NOMO-1 treated with DMSO at 0.1 percent for 48 hours (cell line): ENCODE measurements around the gene SEC62.
A peak's percentile ranks its signal among the peaks of the same experiment; 100 is the strongest.

ENCODE experiments used
- DNase-seq: peaks from one replicate; lab custom pipeline; 2025; ENCODE audit not compliant: unreplicated experiment; lab: John Stamatoyannopoulos, UW

The SEC62 gene

GRCh38 chr3:169966428-169966950 lies at the start of gene SEC62:
SEC62 (plus strand) TSS chr3:169966807; CDS start chr3:169966823, 16 bp downstream.
- peak; percentile 90 for DNase-seq

- DNase-seq = no peak
Measured at GRCh38 chr3:169923189-169923588, 43.4 kb upstream of the SEC62 start.

- no peak for DNase-seq
Measured at GRCh38 chr3:169923831-169924230, 42.8 kb upstream of the SEC62 start.

GRCh38 chr3:169929830-169930519 lies 36.6 kb upstream of the SEC62 start:
- DNase-seq = peak; percentile 53

- no peak for DNase-seq
Measured at GRCh38 chr3:169930843-169931242, 35.8 kb upstream of the SEC62 start.

- no peak for DNase-seq
Measured at GRCh38 chr3:169931747-169932520, 34.7 kb upstream of the SEC62 start.

- DNase-seq = no peak
Measured at GRCh38 chr3:169939320-169939719, 27.3 kb upstream of the SEC62 start.

GRCh38 chr3:169939751-169940150 lies 26.9 kb upstream of the SEC62 start:
- no peak for DNase-seq

- peak; percentile 75 for DNase-seq
Measured at GRCh38 chr3:169940470-169941181, 26.0 kb upstream of the SEC62 start.

GRCh38 chr3:169945313-169945712 lies 21.3 kb upstream of the SEC62 start:
- peak; percentile 97 for DNase-seq

- no peak for DNase-seq
Measured at GRCh38 chr3:169946336-169946735, 20.3 kb upstream of the SEC62 start.

GRCh38 chr3:169948559-169949448 lies 17.8 kb upstream of the SEC62 start:
- no peak for DNase-seq

GRCh38 chr3:169952045-169952444 lies 14.6 kb upstream of the SEC62 start:
- peak; percentile 73 for DNase-seq

- no peak for DNase-seq
Measured at GRCh38 chr3:169953462-169954141, 13.0 kb upstream of the SEC62 start.

- peak; percentile 99 for DNase-seq
Measured at GRCh38 chr3:169954142-169954756, 12.4 kb upstream of the SEC62 start.

GRCh38 chr3:169955406-169955805 lies 11.2 kb upstream of the SEC62 start:
- no peak for DNase-seq

GRCh38 chr3:169964176-169964575 lies 2.4 kb upstream of the SEC62 start:
- DNase-seq = no peak

GRCh38 chr3:169965562-169966427 lies 812 bp upstream of the SEC62 start:
- DNase-seq = no peak
